SU-DHL-6 (cell line): Measurements from ENCODE around the gene RNF157.

Source experiments
- H2AFZ ChIP-seq: fragments of 200-600 bp; sonication (generic); 2 replicates; pipeline ENCODE4 v1.6.1; 2014; ENCODE audit warnings: low read depth, mild to moderate bottlenecking, moderate library complexity, mixed read lengths, antibody characterized with exemption, low read length; ENCODE audit not compliant: severe bottlenecking
- H3F3A ChIP-seq: fragments of 200-600 bp; shearing (Covaris generic); 2 replicates; pipeline ENCODE4 v1.6.0; 2016; ENCODE audit warnings: antibody characterized with exemption, mild to moderate bottlenecking; ENCODE audit not compliant: insufficient read depth
- H3K27ac ChIP-seq: fragments of 200-600 bp; sonication (generic); 2 replicates; pipeline ENCODE4 v1.5.1; 2016; ENCODE audit warnings: low read depth, mild to moderate bottlenecking, low read length, moderate library complexity, mixed read lengths
- H3K27me3 ChIP-seq: fragments of 200-600 bp; sonication (generic), shearing (Covaris generic); 2 replicates; pipeline ENCODE4 v1.6.0; 2014; ENCODE audit warnings: mild to moderate bottlenecking, low read length
- H3K36me3 ChIP-seq: fragments of 200-600 bp; sonication (generic); 2 replicates; pipeline ENCODE4 v1.6.1; 2014; ENCODE audit warnings: mild to moderate bottlenecking, low read length, mixed read lengths
- H3K4me2 ChIP-seq: fragments of 300-600, 200-600 bp; shearing (Covaris generic), sonication (generic); 2 replicates; pipeline ENCODE4 v1.6.0; 2014; ENCODE audit warnings: low read length, low read depth, mild to moderate bottlenecking; ENCODE audit not compliant: poor library complexity, severe bottlenecking
- H3K4me3 ChIP-seq: fragments of 200-600 bp; sonication (generic); 2 replicates; pipeline ENCODE4 v1.5.1; 2014; ENCODE audit warnings: antibody characterized with exemption, low read length, mild to moderate bottlenecking, mixed read lengths; ENCODE audit not compliant: insufficient read depth, poor library complexity, severe bottlenecking
- H3K79me2 ChIP-seq: fragments of 200-600 bp; sonication (generic); 2 replicates; pipeline ENCODE4 v1.6.1; 2014; ENCODE audit warnings: mild to moderate bottlenecking, low read length, moderate library complexity; ENCODE audit not compliant: insufficient read depth
- H3K9ac ChIP-seq: fragments of 200-600 bp; sonication (generic); 2 replicates; pipeline ENCODE4 v1.7.0; 2014; ENCODE audit warnings: mild to moderate bottlenecking, low read length
- H3K9me2 ChIP-seq: fragments of 200-600 bp; sonication (generic); replicated peaks from 2 replicates; pipeline ENCODE4 v1.6.1; 2014; ENCODE audit warnings: low read length; ENCODE audit not compliant: insufficient read depth
- H3K9me3 ChIP-seq: fragments of 200-600 bp; sonication (generic); 2 replicates; pipeline ENCODE4 v1.6.1; 2014; ENCODE audit warnings: low read length, mixed read lengths; ENCODE audit not compliant: insufficient read depth
- H4K20me1 ChIP-seq: fragments of 200-600 bp; sonication (generic); 2 replicates; pipeline ENCODE4 v1.6.1; 2014; ENCODE audit warnings: low read depth, mild to moderate bottlenecking, antibody characterized with exemption, low read length, moderate library complexity, mixed read lengths
- CTCF ChIP-seq: fragments of 200-600 bp; sonication (generic); IDR thresholded peaks from one replicate; pipeline ENCODE4 v1.5.1; 2017; ENCODE audit warnings: antibody characterized with exemption, mild to moderate bottlenecking, low read length, moderate library complexity; ENCODE audit not compliant: insufficient read depth, poor library complexity, severe bottlenecking
- EZH2phosphoT487 ChIP-seq: fragments of 200-600 bp; sonication (generic), shearing (Covaris generic); conservative IDR thresholded peaks from 2 replicates; pipeline ENCODE4 v1.6.1; 2018; ENCODE audit warnings: mild to moderate bottlenecking, antibody characterized with exemption, low read length, moderate library complexity, mixed read lengths

Gene RNF157

DNA sequence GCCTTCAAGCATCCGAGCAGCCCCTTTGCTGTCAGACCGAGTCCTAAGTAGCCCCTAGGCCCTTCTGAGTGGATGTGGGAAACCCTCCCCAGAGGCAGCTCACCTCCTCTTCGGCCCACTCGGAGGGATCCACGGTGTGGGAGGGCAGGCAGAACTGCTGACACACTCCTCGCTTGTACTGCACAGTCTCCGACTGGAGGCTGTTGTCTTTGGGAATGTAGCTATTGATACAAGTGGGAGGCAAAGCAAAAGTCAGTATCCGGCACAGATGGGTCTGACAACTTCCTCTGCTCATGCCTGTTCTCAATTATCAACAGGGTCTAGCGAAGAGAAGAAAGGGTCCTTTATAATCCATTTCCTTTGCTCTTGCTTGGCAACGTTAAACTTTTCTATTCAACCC, 73.4 kb downstream of the RNF157 start:
- Histone ChIP-seq H3K9me3 (no peaks in the 10 kb centered on the region), H2AFZ (no peak overlapping the region), H3K36me3 (no peaks in the 10 kb centered on the region), H3K4me3 (no peak overlapping the region), H3K4me2 (no peak overlapping the region), H3K9me2 (no peaks in the 10 kb centered on the region), H3K27me3 (no peaks in the 10 kb centered on the region), H3K27ac (no peak overlapping the region), H3F3A (no peaks in the 10 kb centered on the region), H4K20me1 (no peaks in the 10 kb centered on the region), H3K9ac (no peak overlapping the region), H3K79me2 (no peaks in the 10 kb centered on the region)
- TF ChIP-seq CTCF (no peak), EZH2phosphoT487 (no peak)

- Histone ChIP-seq H4K20me1 (no peaks in the 10 kb centered on the region), H3K9me2 (no peaks in the 10 kb centered on the region), H3K27ac (no peak overlapping the region), H3K79me2 (no peaks in the 10 kb centered on the region), H3K27me3 (no peaks in the 10 kb centered on the region), H3K36me3 (no peaks in the 10 kb centered on the region), H3K4me2 (no peak overlapping the region), H3K9me3 (no peaks in the 10 kb centered on the region), H2AFZ (no peak overlapping the region), H3K4me3 (no peak overlapping the region), H3K9ac (no peak overlapping the region), H3F3A (no peaks in the 10 kb centered on the region)
- TF ChIP-seq EZH2phosphoT487: no peak
- no peak for TF ChIP-seq CTCF
These were observed 74.1 kb downstream of the RNF157 start for GRCh38 chr17:76166168-76166567.

GRCh38 chr17:76164331-76164730, 76.0 kb downstream of the RNF157 start:
- H3K27me3 ChIP-seq: no peaks in the 10 kb centered on the region
- H3K9me2 ChIP-seq: no peaks in the 10 kb centered on the region
- H3K9ac ChIP-seq: no peak overlapping the region
- no peaks in the 10 kb centered on the region for H4K20me1 ChIP-seq
- H3K36me3 ChIP-seq: no peaks in the 10 kb centered on the region
- no peak overlapping the region for H3K4me3 ChIP-seq
- no peaks in the 10 kb centered on the region for H3K9me3 ChIP-seq
- H3K27ac ChIP-seq: no peak overlapping the region
- TF ChIP-seq EZH2phosphoT487 (no peak), CTCF (no peak)
- no peaks in the 10 kb centered on the region for H3K79me2 ChIP-seq
- H3K4me2 ChIP-seq: no peak overlapping the region
- no peaks in the 10 kb centered on the region for H3F3A ChIP-seq
- H2AFZ ChIP-seq: no peak overlapping the region

DNA sequence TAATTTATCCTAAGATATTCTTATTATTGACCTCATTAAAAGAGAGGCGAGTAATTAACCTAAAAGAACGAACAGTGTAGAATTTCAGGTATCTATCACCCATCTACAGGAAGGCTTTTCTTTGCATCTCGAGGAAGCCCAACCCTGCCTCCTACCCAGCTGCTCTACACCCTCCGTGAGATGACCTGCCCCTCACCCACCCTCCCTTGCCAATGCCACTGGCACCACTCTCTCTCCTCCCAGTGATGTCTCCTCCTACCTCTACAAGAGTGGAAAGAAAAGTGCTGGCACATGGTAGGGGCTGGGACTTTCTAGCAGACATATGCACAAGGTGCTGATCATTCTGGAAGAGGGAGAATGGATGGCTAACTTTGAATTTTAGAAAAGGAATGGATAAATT, 76.4 kb downstream of the RNF157 start:
- Histone ChIP-seq H3K36me3 (no peaks in the 10 kb centered on the region), H3K4me3 (no peak overlapping the region), H3K27me3 (no peaks in the 10 kb centered on the region), H3K9ac (no peak overlapping the region), H2AFZ (no peak overlapping the region), H3K27ac (no peak overlapping the region), H3K9me2 (no peaks in the 10 kb centered on the region), H4K20me1 (no peaks in the 10 kb centered on the region), H3F3A (no peaks in the 10 kb centered on the region), H3K4me2 (no peak overlapping the region), H3K9me3 (no peaks in the 10 kb centered on the region), H3K79me2 (no peaks in the 10 kb centered on the region)
- TF ChIP-seq EZH2phosphoT487 (no peak), CTCF (no peak)
